ENCODE results near the gene PCDHB6.
"Not testable (repeated sequence)": the region's sequence is repeated elsewhere in the genome, so short reads cannot be mapped to it uniquely, and the experiment has no call there.

- TF ChIP-seq MIER2 (CRISPR knock-in tag; IDR thresholded peaks at IDR 0.05); STAT6 (CRISPR knock-in tag; IDR thresholded peaks at IDR 0.05; ENCODE audit: borderline replicate concordance); NR1H2 (CRISPR knock-in tag; IDR thresholded peaks at IDR 0.05; ENCODE audit: borderline replicate concordance, low read depth); POLR2AphosphoS5 (IDR thresholded peaks at IDR 0.05; ENCODE audit: low read depth, low read length); PRDM4 (CRISPR knock-in tag; IDR thresholded peaks at IDR 0.05; ENCODE audit: borderline replicate concordance); GTF2F1 (IDR thresholded peaks at IDR 0.05; ENCODE audit: low read length); ZNF205 (CRISPR knock-in tag; IDR thresholded peaks at IDR 0.05); RAD21 (CRISPR knock-in tag; IDR thresholded peaks at IDR 0.05); ZNF674 (CRISPR knock-in tag; IDR thresholded peaks at IDR 0.05; ENCODE audit: low read depth); ZNF749 (CRISPR knock-in tag; IDR thresholded peaks at IDR 0.05; ENCODE audit: borderline replicate concordance); CTCF (CRISPR knock-in tag; IDR thresholded peaks at IDR 0.05); PATZ1 (CRISPR knock-in tag; IDR thresholded peaks at IDR 0.05): not testable (repeated sequence)
- TF ChIP-seq, protein P1, sequence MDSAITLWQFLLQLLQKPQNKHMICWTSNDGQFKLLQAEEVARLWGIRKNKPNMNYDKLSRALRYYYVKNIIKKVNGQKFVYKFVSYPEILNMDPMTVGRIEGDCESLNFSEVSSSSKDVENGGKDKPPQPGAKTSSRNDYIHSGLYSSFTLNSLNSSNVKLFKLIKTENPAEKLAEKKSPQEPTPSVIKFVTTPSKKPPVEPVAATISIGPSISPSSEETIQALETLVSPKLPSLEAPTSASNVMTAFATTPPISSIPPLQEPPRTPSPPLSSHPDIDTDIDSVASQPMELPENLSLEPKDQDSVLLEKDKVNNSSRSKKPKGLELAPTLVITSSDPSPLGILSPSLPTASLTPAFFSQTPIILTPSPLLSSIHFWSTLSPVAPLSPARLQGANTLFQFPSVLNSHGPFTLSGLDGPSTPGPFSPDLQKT (CRISPR knock-in tag; IDR thresholded peaks at IDR 0.05; ENCODE audit: borderline replicate concordance) = not testable (repeated sequence)
- TF ChIP-seq, protein P2, sequence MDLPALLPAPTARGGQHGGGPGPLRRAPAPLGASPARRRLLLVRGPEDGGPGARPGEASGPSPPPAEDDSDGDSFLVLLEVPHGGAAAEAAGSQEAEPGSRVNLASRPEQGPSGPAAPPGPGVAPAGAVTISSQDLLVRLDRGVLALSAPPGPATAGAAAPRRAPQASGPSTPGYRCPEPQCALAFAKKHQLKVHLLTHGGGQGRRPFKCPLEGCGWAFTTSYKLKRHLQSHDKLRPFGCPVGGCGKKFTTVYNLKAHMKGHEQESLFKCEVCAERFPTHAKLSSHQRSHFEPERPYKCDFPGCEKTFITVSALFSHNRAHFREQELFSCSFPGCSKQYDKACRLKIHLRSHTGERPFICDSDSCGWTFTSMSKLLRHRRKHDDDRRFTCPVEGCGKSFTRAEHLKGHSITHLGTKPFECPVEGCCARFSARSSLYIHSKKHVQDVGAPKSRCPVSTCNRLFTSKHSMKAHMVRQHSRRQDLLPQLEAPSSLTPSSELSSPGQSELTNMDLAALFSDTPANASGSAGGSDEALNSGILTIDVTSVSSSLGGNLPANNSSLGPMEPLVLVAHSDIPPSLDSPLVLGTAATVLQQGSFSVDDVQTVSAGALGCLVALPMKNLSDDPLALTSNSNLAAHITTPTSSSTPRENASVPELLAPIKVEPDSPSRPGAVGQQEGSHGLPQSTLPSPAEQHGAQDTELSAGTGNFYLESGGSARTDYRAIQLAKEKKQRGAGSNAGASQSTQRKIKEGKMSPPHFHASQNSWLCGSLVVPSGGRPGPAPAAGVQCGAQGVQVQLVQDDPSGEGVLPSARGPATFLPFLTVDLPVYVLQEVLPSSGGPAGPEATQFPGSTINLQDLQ (CRISPR knock-in tag; IDR thresholded peaks at IDR 0.05) = not testable (repeated sequence)
Observed at GRCh38 chr5:141184117-141184855, 34.4 kb downstream of the PCDHB6 start.
